ENCODE results near the gene ICE2. TPM values are rescaled to one million over a fixed set of nuclear protein-coding genes. Genes with fewer than 3 reads are reported as not detected.
"Not testable (repeated sequence)": the region's sequence is repeated elsewhere in the genome, so short reads cannot be mapped to it uniquely, and the experiment has no call there.

Gene ICE2
- total RNA-seq, 2 experiments from 2014 or later, result 74.1 to 74.5 TPM

DNA sequence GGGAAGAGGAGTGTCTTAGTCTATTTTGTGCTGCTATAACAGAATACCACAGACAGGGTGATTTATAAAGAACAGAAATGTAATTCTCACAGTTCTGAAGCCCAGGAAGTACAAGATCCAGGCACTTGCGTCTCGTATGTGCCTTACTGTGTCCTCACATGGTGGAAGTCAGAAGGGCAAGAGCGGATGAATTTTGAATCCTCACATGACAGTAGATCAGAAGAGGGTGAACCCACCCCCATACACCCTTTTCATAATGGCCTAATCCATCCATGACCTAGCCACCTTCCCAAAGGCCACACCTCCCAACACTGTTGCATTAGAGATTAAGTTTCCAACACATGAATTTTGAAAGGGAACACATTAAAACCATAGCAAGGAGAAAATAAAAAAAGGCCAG lies 62.5 kb downstream of the ICE2 start:
- no peak overlapping the region for H3K27ac Mint-ChIP-seq
- no peak for ATAC-seq
- intact Hi-C loops (cut with micrococcal nuclease), result no loop called here

DNA sequence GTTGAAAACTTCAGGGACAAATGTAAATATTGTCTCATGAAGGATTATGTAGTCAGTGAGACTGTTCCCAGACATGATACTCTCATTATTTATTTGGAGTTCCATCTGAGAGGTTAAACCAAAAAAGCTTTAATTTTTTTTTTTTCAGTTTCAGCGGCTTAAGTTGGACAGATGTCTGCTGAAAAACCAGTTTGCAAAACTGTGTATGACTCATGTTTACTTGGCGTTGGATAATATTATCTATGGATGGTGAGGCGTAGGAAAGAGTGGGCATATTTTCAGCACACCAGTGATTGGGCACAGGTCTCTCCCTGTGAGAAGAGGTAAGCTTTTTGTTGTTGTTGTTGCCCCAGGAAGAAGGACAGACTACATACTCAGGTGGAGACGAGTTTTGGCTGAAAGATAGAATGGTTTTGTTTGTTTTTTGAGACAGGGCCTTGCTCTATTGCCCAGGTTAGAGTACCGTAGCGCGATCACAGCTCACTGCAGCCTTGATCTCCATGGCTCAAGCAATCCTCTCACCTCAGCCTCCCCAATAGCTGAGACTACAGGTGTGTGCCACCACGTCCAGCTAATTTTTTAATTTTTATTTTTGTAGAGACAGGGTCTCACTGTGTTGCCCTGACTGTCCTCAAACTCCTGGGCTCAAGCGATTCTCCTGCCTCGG lies 64.8 kb downstream of the ICE2 start:
- intact Hi-C loops (cut with micrococcal nuclease), result no loop called here
- Mint-ChIP-seq H3K36me3 (ENCODE audit: low read depth) (no peaks in the 10 kb centered on the region), H3K27me3 (no peaks in the 10 kb centered on the region), H3K4me3 (no peak overlapping the region), H3K4me1 (ENCODE audit: low read depth) (peaks cover 1% of the 10 kb centered on the region), H3K9me3 (no peaks in the 10 kb centered on the region), H3K27ac (no peak overlapping the region)
- TF ChIP-seq, protein P1, sequence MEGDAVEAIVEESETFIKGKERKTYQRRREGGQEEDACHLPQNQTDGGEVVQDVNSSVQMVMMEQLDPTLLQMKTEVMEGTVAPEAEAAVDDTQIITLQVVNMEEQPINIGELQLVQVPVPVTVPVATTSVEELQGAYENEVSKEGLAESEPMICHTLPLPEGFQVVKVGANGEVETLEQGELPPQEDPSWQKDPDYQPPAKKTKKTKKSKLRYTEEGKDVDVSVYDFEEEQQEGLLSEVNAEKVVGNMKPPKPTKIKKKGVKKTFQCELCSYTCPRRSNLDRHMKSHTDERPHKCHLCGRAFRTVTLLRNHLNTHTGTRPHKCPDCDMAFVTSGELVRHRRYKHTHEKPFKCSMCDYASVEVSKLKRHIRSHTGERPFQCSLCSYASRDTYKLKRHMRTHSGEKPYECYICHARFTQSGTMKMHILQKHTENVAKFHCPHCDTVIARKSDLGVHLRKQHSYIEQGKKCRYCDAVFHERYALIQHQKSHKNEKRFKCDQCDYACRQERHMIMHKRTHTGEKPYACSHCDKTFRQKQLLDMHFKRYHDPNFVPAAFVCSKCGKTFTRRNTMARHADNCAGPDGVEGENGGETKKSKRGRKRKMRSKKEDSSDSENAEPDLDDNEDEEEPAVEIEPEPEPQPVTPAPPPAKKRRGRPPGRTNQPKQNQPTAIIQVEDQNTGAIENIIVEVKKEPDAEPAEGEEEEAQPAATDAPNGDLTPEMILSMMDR (IDR thresholded peaks at IDR 0.05), result no peak
- ATAC-seq (no peak), DNase-seq (no peak)
- ChIA-PET POLR2A (interaction anchor here (0.6 to 1.3 kb wide), 2 partner anchors 9 to 16 kb away, joined by 3 read pairs; no protein-coding TSS in a partner anchor), CTCF (no interaction called here)

More for the DNA sequence above, 62.5 kb downstream of the ICE2 start:
- TF ChIP-seq, protein P1 (IDR thresholded peaks at IDR 0.05), result no peak
- CTCF ChIA-PET, result no interaction called here
- Mint-ChIP-seq H3K4me3 (no peak overlapping the region), H3K27me3 (no peaks in the 10 kb centered on the region), H3K9me3 (no peaks in the 10 kb centered on the region), H3K36me3 (ENCODE audit: low read depth) (no peaks in the 10 kb centered on the region), H3K4me1 (ENCODE audit: low read depth) (no peaks in the 10 kb centered on the region)
- no peak for DNase-seq
- POLR2A ChIA-PET, result no interaction called here

DNA sequence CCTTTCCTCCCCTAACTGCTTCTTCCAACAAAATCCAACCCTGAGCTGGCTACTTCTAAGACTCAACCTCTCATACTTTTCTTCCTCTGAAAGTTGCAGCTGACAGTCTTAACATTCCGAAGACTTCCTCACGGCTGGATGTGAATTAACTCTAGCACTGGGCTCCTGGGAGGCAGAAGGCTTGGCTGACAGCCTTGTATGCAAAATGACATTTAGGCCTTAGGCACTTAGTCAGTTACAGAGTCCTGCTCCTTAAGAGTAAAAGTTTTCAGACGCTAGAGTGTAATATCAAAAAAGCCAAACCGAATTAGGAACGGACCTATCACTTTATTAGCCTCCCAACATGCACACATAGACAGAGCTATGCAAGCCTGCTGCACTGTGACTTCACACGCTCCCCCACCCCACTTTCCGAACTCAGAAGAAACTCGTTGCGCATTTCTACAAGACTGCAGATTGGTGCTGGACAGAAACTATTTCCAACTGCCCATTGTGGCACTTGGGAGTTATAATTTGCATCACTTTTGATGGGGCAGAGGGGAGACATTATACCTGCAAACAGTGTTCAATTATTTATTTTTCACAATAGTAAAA lies 65.6 kb downstream of the ICE2 start:
- CTCF ChIA-PET, result no interaction called here
- intact Hi-C loops (cut with micrococcal nuclease), result no loop called here
- H3K9me3 Mint-ChIP-seq, result no peaks in the 10 kb centered on the region
- POLR2A ChIA-PET, result no interaction called here
- DNase-seq, result no peak
- H3K27me3 Mint-ChIP-seq, result no peaks in the 10 kb centered on the region
- H3K4me3 Mint-ChIP-seq, result no peak overlapping the region
- TF ChIP-seq, protein P1 (IDR thresholded peaks at IDR 0.05), result no peak
- no peak overlapping the region for H3K27ac Mint-ChIP-seq
- ATAC-seq, result no peak
- H3K4me1 Mint-ChIP-seq (ENCODE audit: low read depth), result peaks cover 7% of the 10 kb centered on the region
- no peaks in the 10 kb centered on the region for H3K36me3 Mint-ChIP-seq (ENCODE audit: low read depth)

- intact Hi-C loops (cut with micrococcal nuclease); H3K27me3 Mint-ChIP-seq; H3K4me3 Mint-ChIP-seq; H3K4me1 Mint-ChIP-seq (ENCODE audit: low read depth); ATAC-seq; H3K36me3 Mint-ChIP-seq (ENCODE audit: low read depth); DNase-seq; CTCF ChIA-PET; H3K9me3 Mint-ChIP-seq; H3K27ac Mint-ChIP-seq: not testable (repeated sequence)
- POLR2A ChIA-PET, result interaction anchor here (0.5 kb wide), 1 partner anchor 31 kb away, joined by 3 read pairs; no protein-coding TSS in a partner anchor
Measured at GRCh38 chr15:60412807-60413206, 66.1 kb downstream of the ICE2 start.

DNA sequence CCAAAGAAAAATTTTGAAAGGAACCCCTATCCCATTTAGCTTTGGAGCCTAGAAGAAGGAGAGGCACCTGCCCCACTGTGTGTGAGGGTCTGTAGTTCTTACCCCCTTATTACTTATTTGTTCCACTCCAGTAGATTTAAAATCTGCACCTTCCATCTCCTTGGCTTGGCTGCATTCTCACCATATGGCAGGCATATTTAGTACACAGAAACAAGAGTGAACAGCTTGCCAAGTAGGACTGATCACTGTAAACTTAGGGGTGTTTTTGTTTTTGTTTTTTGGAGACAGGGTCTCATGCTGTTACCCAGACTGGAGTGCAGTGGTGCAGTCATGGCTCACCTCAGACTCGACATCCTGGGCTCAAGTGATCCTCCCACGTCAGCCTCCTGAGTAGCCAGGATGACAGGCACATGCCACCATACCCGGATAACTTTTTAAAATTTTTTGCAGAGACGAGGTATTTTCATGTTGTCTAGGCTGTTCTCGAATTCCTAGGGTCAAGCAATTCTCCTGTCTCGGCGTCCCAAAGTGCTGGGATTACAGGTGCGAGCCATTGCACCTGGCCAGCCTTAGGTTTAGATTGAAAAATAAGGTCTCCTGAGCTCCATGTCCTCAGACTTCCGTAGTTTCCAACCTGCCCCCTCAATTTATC lies 67.0 kb downstream of the ICE2 start:
- Mint-ChIP-seq H3K27me3 (no peaks in the 10 kb centered on the region), H3K36me3 (ENCODE audit: low read depth) (no peaks in the 10 kb centered on the region), H3K9me3 (no peaks in the 10 kb centered on the region), H3K4me3 (no peak overlapping the region), H3K4me1 (ENCODE audit: low read depth) (peaks cover 9% of the 10 kb centered on the region), H3K27ac (no peak overlapping the region)
- ATAC-seq, result no peak
- ChIA-PET CTCF (interaction anchor here (1.4 kb wide), 1 partner anchor 53 kb away, joined by 4 read pairs; no protein-coding TSS in a partner anchor), POLR2A (interaction anchor here (0.5 kb wide), 1 partner anchor 32 kb away, joined by 3 read pairs; no protein-coding TSS in a partner anchor)
- DNase-seq, result no peak
- TF ChIP-seq, protein P1 (IDR thresholded peaks at IDR 0.05), result no peak
- intact Hi-C loops (cut with micrococcal nuclease), result no loop called here

GRCh38 chr15:60410350-60410749 lies 68.6 kb downstream of the ICE2 start:
- intact Hi-C loops (cut with micrococcal nuclease); CTCF ChIA-PET; ATAC-seq: not testable (repeated sequence)

More at GRCh38 chr15:60410350-60410749, 68.6 kb downstream of the ICE2 start:
- H3K4me1 Mint-ChIP-seq (ENCODE audit: low read depth); H3K9me3 Mint-ChIP-seq; DNase-seq; H3K27me3 Mint-ChIP-seq; H3K4me3 Mint-ChIP-seq; POLR2A ChIA-PET; H3K36me3 Mint-ChIP-seq (ENCODE audit: low read depth); H3K27ac Mint-ChIP-seq: not testable (repeated sequence)
